Endothelial cell of umbilical vein (primary cell): Measurements from ENCODE around the gene ICAM1.

ENCODE experiments used
- EZH2 ChIP-seq: IDR thresholded peaks from 2 replicates; pipeline ENCODE4 v1.6.1; 2012; ENCODE audit warnings: borderline replicate concordance, low read depth, mild to moderate bottlenecking, moderate library complexity, low read length, inconsistent platforms; ENCODE audit not compliant: severe bottlenecking
- FOS ChIP-seq: IDR thresholded peaks from 2 replicates; pipeline ENCODE4 v1.6.1; 2011; ENCODE audit warnings: mild to moderate bottlenecking, low read length, moderate library complexity, borderline replicate concordance; ENCODE audit not compliant: insufficient read depth
- MYC ChIP-seq: IDR thresholded peaks from one replicate; pipeline ENCODE4 v1.6.1; 2011; ENCODE audit warnings: mild to moderate bottlenecking, low read depth, low read length
- POLR2A ChIP-seq: IDR thresholded peaks from 2 replicates; pipeline ENCODE4 v1.6.1; 2012; ENCODE audit warnings: low read depth, mild to moderate bottlenecking, control low read depth, low read length
- TF ChIP-seq, protein P1 (sequence below), 2 donors: IDR thresholded peaks; 1 replicate in 1 of 2; 2 replicates in 1 of 2; pipeline ENCODE4 v1.5.1; 2011; ENCODE audit warnings: low read length in 2 of 2, mild to moderate bottlenecking in 2 of 2, moderate library complexity in 2 of 2, control low read depth in 1 of 2, inconsistent platforms in 1 of 2, low read depth in 1 of 2; ENCODE audit not compliant: insufficient read depth in 1 of 2; ENCODE audit errors: extremely low read depth in 1 of 2

DNA sequence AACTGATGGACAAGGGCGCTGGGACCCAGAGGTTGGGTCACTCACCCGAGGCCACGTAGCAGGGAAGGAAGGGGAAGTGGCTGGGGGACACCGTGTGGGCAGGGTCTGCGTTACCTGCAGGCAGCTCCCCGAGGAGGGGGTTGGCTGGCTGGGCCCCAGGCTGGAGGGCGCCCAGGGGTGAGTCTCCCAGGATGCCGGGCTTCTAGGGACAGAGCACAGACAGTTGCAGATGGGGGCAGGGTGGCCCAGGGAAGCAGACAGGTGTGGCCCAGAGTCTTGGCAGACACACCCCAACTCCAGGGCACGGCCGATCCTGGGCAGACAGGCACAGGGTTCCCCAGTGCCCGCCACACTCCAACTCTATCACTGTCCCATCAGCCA is 50.5 kb downstream of the ICAM1 start:
- TF ChIP-seq FOS (no peak), POLR2A (no peak), EZH2 (no peak), MYC (no peak)
- TF ChIP-seq, protein P1, sequence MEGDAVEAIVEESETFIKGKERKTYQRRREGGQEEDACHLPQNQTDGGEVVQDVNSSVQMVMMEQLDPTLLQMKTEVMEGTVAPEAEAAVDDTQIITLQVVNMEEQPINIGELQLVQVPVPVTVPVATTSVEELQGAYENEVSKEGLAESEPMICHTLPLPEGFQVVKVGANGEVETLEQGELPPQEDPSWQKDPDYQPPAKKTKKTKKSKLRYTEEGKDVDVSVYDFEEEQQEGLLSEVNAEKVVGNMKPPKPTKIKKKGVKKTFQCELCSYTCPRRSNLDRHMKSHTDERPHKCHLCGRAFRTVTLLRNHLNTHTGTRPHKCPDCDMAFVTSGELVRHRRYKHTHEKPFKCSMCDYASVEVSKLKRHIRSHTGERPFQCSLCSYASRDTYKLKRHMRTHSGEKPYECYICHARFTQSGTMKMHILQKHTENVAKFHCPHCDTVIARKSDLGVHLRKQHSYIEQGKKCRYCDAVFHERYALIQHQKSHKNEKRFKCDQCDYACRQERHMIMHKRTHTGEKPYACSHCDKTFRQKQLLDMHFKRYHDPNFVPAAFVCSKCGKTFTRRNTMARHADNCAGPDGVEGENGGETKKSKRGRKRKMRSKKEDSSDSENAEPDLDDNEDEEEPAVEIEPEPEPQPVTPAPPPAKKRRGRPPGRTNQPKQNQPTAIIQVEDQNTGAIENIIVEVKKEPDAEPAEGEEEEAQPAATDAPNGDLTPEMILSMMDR (IDR thresholded peaks at IDR 0.05; ENCODE audit: extremely low read depth in 1 of 2, insufficient read depth in 1 of 2, low read depth in 1 of 2, low read length in 2 of 2): no peak
